Activated naive CD4-positive, alpha-beta T cell treated with anti-CD3 and anti-CD28 coated beads, Interleukin-2, amount 10 ng/mL, durations not matched to agents 7 days and 5 days (primary cell): ENCODE results near the gene SEPTIN3.
A peak's percentile ranks its signal among the peaks of the same experiment; 100 is the strongest.

ENCODE experiments used
- CTCF ChIA-PET: fragments of 350-600 bp; sonication (Branson Sonifier 250); formaldehyde crosslinking; loops from one replicate; lab custom pipeline; 2021; ENCODE audit warnings: antibody characterized with exemption; lab: Charles Lee
- DNase-seq: peaks from one replicate; pipeline ENCODE4 v3.0.0-alpha.2; 2020
- H3K27ac Mint-ChIP-seq: one replicate; pipeline ENCODE4 v1.8.0; 2021; ENCODE audit warnings: mild to moderate bottlenecking, moderate library complexity, mixed read lengths
- H3K27me3 Mint-ChIP-seq: one replicate; pipeline ENCODE4 v1.8.0; 2021; ENCODE audit warnings: mild to moderate bottlenecking, mixed read lengths
- H3K36me3 Mint-ChIP-seq: one replicate; pipeline ENCODE4 v1.8.0; 2021; ENCODE audit warnings: mixed read lengths
- H3K4me1 Mint-ChIP-seq: one replicate; pipeline ENCODE4 v1.8.0; 2021; ENCODE audit warnings: mixed read lengths
- H3K4me3 Mint-ChIP-seq: one replicate; pipeline ENCODE4 v1.8.0; 2021; ENCODE audit warnings: mild to moderate bottlenecking, moderate library complexity, mixed read lengths
- H3K9me3 Mint-ChIP-seq: one replicate; pipeline ENCODE4 v1.8.0; 2021; ENCODE audit warnings: mixed read lengths

Gene SEPTIN3

GRCh38 chr22:41969110-41969646 is at the start of gene SEPTIN3:
Gene SEPTIN3, plus strand, starts transcription at chr22:41969443. Its CDS starts 2,050 bp downstream, at chr22:41971493.
- H3K9me3 Mint-ChIP-seq: no peaks in the 10 kb centered on the region
- H3K27ac Mint-ChIP-seq: no peak within 1 kb of the TSS
- DNase-seq: no peak
- H3K36me3 Mint-ChIP-seq: no peaks in the 10 kb centered on the region
- H3K4me1 Mint-ChIP-seq: peaks cover 2% of the 10 kb centered on the region
- CTCF ChIA-PET: interaction anchor here (0.8 to 4.1 kb wide), 6 partner anchors 10 to 591 kb away, joined by 3 to 17 read pairs (median 4); partner anchors contain the start of genes NAGA and NDUFA6
- peaks cover 50% of the 10 kb centered on the region for H3K27me3 Mint-ChIP-seq
- H3K4me3 Mint-ChIP-seq: no peak within 1 kb of the TSS

GRCh38 chr22:41920271-41920976 is 48.8 kb upstream of the SEPTIN3 start:
- CTCF ChIA-PET: no interaction called here
- Mint-ChIP-seq H3K4me1 (peaks cover 20% of the 10 kb centered on the region), H3K9me3 (no peaks in the 10 kb centered on the region), H3K27ac (no peak overlapping the region), H3K4me3 (peak overlapping the region; percentile 28), H3K27me3 (peaks cover 97% of the 10 kb centered on the region), H3K36me3 (no peaks in the 10 kb centered on the region)
- no peak for DNase-seq

GRCh38 chr22:41922328-41922727 is 46.9 kb upstream of the SEPTIN3 start:
- Mint-ChIP-seq H3K27me3 (peaks cover 93% of the 10 kb centered on the region), H3K36me3 (no peaks in the 10 kb centered on the region), H3K4me1 (peaks cover 21% of the 10 kb centered on the region), H3K9me3 (no peaks in the 10 kb centered on the region), H3K4me3 (no peak overlapping the region), H3K27ac (no peak overlapping the region)
- CTCF ChIA-PET: interaction anchor here (1.3 kb wide), 1 partner anchor 18 kb away, joined by 7 read pairs; no protein-coding TSS in a partner anchor
- DNase-seq: no peak

- no peak for DNase-seq
- CTCF ChIA-PET: interaction anchor here (1.3 kb wide), 1 partner anchor 18 kb away, joined by 7 read pairs; no protein-coding TSS in a partner anchor
- Mint-ChIP-seq H3K36me3 (no peaks in the 10 kb centered on the region), H3K9me3 (no peaks in the 10 kb centered on the region), H3K27me3 (peaks cover 93% of the 10 kb centered on the region), H3K4me3 (no peak overlapping the region), H3K27ac (no peak overlapping the region), H3K4me1 (peaks cover 18% of the 10 kb centered on the region)
Observed at GRCh38 chr22:41922940-41923594, 46.2 kb upstream of the SEPTIN3 start.

- H3K27ac Mint-ChIP-seq: no peak overlapping the region
Observed at GRCh38 chr22:41923595-41924276, 45.5 kb upstream of the SEPTIN3 start.

GRCh38 chr22:41925783-41926460 is 43.3 kb upstream of the SEPTIN3 start:
- CTCF ChIA-PET: interaction anchor here (0.6 to 2.0 kb wide), 11 partner anchors 9 to 518 kb away, joined by 3 to 24 read pairs (median 4); partner anchors contain the start of gene CENPM
- Mint-ChIP-seq H3K27ac (no peak overlapping the region), H3K36me3 (no peaks in the 10 kb centered on the region), H3K9me3 (no peaks in the 10 kb centered on the region), H3K27me3 (peaks cover 69% of the 10 kb centered on the region), H3K4me3 (peak overlapping the region; percentile 60), H3K4me1 (peaks cover 8% of the 10 kb centered on the region)
- DNase-seq: peak; percentile 85

More at GRCh38 chr22:41923595-41924276, 45.5 kb upstream of the SEPTIN3 start:
- Mint-ChIP-seq H3K27me3 (peaks cover 90% of the 10 kb centered on the region), H3K4me1 (peaks cover 16% of the 10 kb centered on the region), H3K9me3 (no peaks in the 10 kb centered on the region), H3K4me3 (no peak overlapping the region), H3K36me3 (no peaks in the 10 kb centered on the region)
- DNase-seq: no peak
- CTCF ChIA-PET: interaction anchor here (1.2 to 1.3 kb wide), 2 partner anchors 17 to 77 kb away, joined by 3 to 7 read pairs; no protein-coding TSS in a partner anchor

- peaks cover 8% of the 10 kb centered on the region for H3K4me1 Mint-ChIP-seq
- CTCF ChIA-PET: no interaction called here
- DNase-seq: no peak
- H3K27me3 Mint-ChIP-seq: peaks cover 51% of the 10 kb centered on the region
- no peak overlapping the region for H3K27ac Mint-ChIP-seq
- H3K9me3 Mint-ChIP-seq: no peaks in the 10 kb centered on the region
- H3K4me3 Mint-ChIP-seq: no peak overlapping the region
- no peaks in the 10 kb centered on the region for H3K36me3 Mint-ChIP-seq
Observed at GRCh38 chr22:41927813-41928212, 41.4 kb upstream of the SEPTIN3 start.

- Mint-ChIP-seq H3K9me3 (no peaks in the 10 kb centered on the region), H3K4me1 (peaks cover 8% of the 10 kb centered on the region), H3K27me3 (peaks cover 41% of the 10 kb centered on the region), H3K36me3 (no peaks in the 10 kb centered on the region), H3K4me3 (no peak overlapping the region), H3K27ac (no peak overlapping the region)
- CTCF ChIA-PET: interaction anchor here (0.6 to 0.9 kb wide), 2 partner anchors 12 to 67 kb away, joined by 3 read pairs; no protein-coding TSS in a partner anchor
- no peak for DNase-seq
Observed at GRCh38 chr22:41928593-41929417, 40.4 kb upstream of the SEPTIN3 start.

GRCh38 chr22:41929418-41929810 is 39.8 kb upstream of the SEPTIN3 start:
- no peak for DNase-seq
- Mint-ChIP-seq H3K9me3 (no peaks in the 10 kb centered on the region), H3K27me3 (peaks cover 36% of the 10 kb centered on the region), H3K27ac (no peak overlapping the region), H3K4me3 (no peak overlapping the region), H3K4me1 (peaks cover 8% of the 10 kb centered on the region), H3K36me3 (no peaks in the 10 kb centered on the region)
- CTCF ChIA-PET: no interaction called here

- CTCF ChIA-PET: interaction anchor here (0.7 kb wide), 1 partner anchor 12 kb away, joined by 3 read pairs; no protein-coding TSS in a partner anchor
- peaks cover 4% of the 10 kb centered on the region for H3K36me3 Mint-ChIP-seq
- peak overlapping the region; percentile 42 for H3K27ac Mint-ChIP-seq
- no peak overlapping the region for H3K4me3 Mint-ChIP-seq
- H3K4me1 Mint-ChIP-seq: peaks cover 3% of the 10 kb centered on the region
- DNase-seq: no peak
- peaks cover 17% of the 10 kb centered on the region for H3K27me3 Mint-ChIP-seq
- no peaks in the 10 kb centered on the region for H3K9me3 Mint-ChIP-seq
Observed at GRCh38 chr22:41931701-41932269, 37.5 kb upstream of the SEPTIN3 start.

GRCh38 chr22:41932353-41932752 is 36.9 kb upstream of the SEPTIN3 start:
- H3K4me1 Mint-ChIP-seq: no peaks in the 10 kb centered on the region

GRCh38 chr22:41933411-41934177 is 35.6 kb upstream of the SEPTIN3 start:
- H3K9me3 Mint-ChIP-seq: no peaks in the 10 kb centered on the region
- CTCF ChIA-PET: no interaction called here
- no peaks in the 10 kb centered on the region for H3K27me3 Mint-ChIP-seq
- no peak for DNase-seq
- no peak overlapping the region for H3K4me3 Mint-ChIP-seq
- peaks cover 2% of the 10 kb centered on the region for H3K4me1 Mint-ChIP-seq
- H3K36me3 Mint-ChIP-seq: peaks cover 11% of the 10 kb centered on the region
- H3K27ac Mint-ChIP-seq: no peak overlapping the region

More at GRCh38 chr22:41932353-41932752, 36.9 kb upstream of the SEPTIN3 start:
- H3K4me3 Mint-ChIP-seq: no peak overlapping the region
- H3K36me3 Mint-ChIP-seq: peaks cover 9% of the 10 kb centered on the region
- DNase-seq: no peak
- CTCF ChIA-PET: interaction anchor here (0.7 kb wide), 1 partner anchor 12 kb away, joined by 3 read pairs; no protein-coding TSS in a partner anchor
- H3K27ac Mint-ChIP-seq: no peak overlapping the region
- H3K9me3 Mint-ChIP-seq: no peaks in the 10 kb centered on the region
- peaks cover 11% of the 10 kb centered on the region for H3K27me3 Mint-ChIP-seq
